ENCODE measurements around the gene CAPN15. TPM values are rescaled to one million over a fixed set of nuclear protein-coding genes. Genes with fewer than 3 reads are reported as not detected.

Gene CAPN15
- polyA plus RNA-seq, 1 of the 3 experiments (the other 2 are of a cell fraction): 22.9 TPM

DNA sequence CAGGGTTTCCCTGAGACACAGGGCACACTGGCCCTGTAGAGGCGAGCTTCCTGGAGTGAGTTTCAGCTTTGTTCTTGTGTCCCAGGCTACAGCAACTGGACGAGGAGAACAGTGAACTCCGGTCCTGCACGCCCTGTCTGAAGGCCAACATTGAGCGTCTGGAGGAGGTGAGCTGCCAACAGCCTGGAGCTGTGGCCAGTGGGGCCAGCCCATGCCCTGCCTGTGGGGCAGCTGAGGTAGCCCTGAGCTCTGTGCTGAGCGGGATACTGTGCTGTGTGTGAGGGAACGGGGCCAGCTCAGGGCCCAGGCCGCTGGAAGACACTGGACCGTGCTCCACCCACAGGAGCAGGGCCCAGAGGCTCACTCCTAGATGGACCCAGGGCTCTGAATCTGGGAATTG lies 8.7 kb upstream of the CAPN15 start:
- CTCF ChIA-PET: interaction anchor here (0.9 to 1.0 kb wide), 2 partner anchors 25 to 66 kb away, joined by 3 read pairs; no protein-coding TSS in a partner anchor
- Histone ChIP-seq H3K27ac (ENCODE audit: low read depth in 2 of 2, low read length in 1 of 2) (no peak overlapping the region), H3K79me2 (ENCODE audit: insufficient read depth) (no peaks in the 10 kb centered on the region), H3K36me3 (replicated peaks in 1 of 2; ENCODE audit: control insufficient read depth in 1 of 2, insufficient read depth in 2 of 2, low read length in 1 of 2) (peaks cover 0 to 34% of the 10 kb centered on the region in 2 experiments), H3K27me3 (ENCODE audit: insufficient read depth) (no peaks in the 10 kb centered on the region), H3K9ac (no peak overlapping the region), H2AFZ (ENCODE audit: low read depth) (no peak overlapping the region), H3K9me2 (no peaks in the 10 kb centered on the region), H3K4me2 (no peak overlapping the region), H4K20me1 (ENCODE audit: insufficient read depth) (no peaks in the 10 kb centered on the region), H3K4me3 (ENCODE audit: low read depth in 2 of 2, low read length in 1 of 2) (no peak overlapping the region), H3K4me1 (ENCODE audit: control insufficient read depth in 1 of 2, insufficient read depth in 2 of 2, low read depth in 1 of 2, low read length in 1 of 2) (no peaks in the 10 kb centered on the region), H3F3A (replicated peaks; ENCODE audit: insufficient read depth) (no peaks in the 10 kb centered on the region), H3K9me3 (no peaks in the 10 kb centered on the region)
- TF ChIP-seq, protein P1, sequence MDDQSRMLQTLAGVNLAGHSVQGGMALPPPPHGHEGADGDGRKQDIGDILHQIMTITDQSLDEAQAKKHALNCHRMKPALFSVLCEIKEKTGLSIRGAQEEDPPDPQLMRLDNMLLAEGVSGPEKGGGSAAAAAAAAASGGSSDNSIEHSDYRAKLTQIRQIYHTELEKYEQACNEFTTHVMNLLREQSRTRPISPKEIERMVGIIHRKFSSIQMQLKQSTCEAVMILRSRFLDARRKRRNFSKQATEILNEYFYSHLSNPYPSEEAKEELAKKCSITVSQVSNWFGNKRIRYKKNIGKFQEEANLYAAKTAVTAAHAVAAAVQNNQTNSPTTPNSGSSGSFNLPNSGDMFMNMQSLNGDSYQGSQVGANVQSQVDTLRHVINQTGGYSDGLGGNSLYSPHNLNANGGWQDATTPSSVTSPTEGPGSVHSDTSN (IDR thresholded peaks at IDR 0.05): no peak
- TF ChIP-seq TEAD4 (IDR thresholded peaks at IDR 0.05; ENCODE audit: borderline replicate concordance, insufficient read depth): no peak
- no peak for TF ChIP-seq GABPA (IDR thresholded peaks at IDR 0.05; ENCODE audit: low read depth)
- TF ChIP-seq, protein P2, sequence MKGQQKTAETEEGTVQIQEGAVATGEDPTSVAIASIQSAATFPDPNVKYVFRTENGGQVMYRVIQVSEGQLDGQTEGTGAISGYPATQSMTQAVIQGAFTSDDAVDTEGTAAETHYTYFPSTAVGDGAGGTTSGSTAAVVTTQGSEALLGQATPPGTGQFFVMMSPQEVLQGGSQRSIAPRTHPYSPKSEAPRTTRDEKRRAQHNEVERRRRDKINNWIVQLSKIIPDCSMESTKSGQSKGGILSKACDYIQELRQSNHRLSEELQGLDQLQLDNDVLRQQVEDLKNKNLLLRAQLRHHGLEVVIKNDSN (IDR thresholded peaks at IDR 0.05; ENCODE audit: borderline replicate concordance, low read depth): no peak
- no peak for TF ChIP-seq GATA2 (CRISPR knock-in tag; IDR thresholded peaks at IDR 0.05)
- TF ChIP-seq, protein P3, sequence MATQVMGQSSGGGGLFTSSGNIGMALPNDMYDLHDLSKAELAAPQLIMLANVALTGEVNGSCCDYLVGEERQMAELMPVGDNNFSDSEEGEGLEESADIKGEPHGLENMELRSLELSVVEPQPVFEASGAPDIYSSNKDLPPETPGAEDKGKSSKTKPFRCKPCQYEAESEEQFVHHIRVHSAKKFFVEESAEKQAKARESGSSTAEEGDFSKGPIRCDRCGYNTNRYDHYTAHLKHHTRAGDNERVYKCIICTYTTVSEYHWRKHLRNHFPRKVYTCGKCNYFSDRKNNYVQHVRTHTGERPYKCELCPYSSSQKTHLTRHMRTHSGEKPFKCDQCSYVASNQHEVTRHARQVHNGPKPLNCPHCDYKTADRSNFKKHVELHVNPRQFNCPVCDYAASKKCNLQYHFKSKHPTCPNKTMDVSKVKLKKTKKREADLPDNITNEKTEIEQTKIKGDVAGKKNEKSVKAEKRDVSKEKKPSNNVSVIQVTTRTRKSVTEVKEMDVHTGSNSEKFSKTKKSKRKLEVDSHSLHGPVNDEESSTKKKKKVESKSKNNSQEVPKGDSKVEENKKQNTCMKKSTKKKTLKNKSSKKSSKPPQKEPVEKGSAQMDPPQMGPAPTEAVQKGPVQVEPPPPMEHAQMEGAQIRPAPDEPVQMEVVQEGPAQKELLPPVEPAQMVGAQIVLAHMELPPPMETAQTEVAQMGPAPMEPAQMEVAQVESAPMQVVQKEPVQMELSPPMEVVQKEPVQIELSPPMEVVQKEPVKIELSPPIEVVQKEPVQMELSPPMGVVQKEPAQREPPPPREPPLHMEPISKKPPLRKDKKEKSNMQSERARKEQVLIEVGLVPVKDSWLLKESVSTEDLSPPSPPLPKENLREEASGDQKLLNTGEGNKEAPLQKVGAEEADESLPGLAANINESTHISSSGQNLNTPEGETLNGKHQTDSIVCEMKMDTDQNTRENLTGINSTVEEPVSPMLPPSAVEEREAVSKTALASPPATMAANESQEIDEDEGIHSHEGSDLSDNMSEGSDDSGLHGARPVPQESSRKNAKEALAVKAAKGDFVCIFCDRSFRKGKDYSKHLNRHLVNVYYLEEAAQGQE (IDR thresholded peaks at IDR 0.05; ENCODE audit: low read depth, low read length): no peak
- TF ChIP-seq NRF1 (IDR thresholded peaks at IDR 0.05; ENCODE audit: low read depth, low read length): no peak
- no peak for TF ChIP-seq FOXM1 (IDR thresholded peaks at IDR 0.05; ENCODE audit: low read depth)
- TF ChIP-seq EZH2phosphoT487 (IDR thresholded peaks at IDR 0.05; ENCODE audit: borderline replicate concordance, low read depth): no peak
- no peak for TF ChIP-seq SMC3 (IDR thresholded peaks at IDR 0.05; ENCODE audit: low read depth, low read length)
- TF ChIP-seq FOXJ3 (CRISPR knock-in tag; IDR thresholded peaks at IDR 0.05): no peak
- POLR2A ChIA-PET: interaction anchor here (1.1 kb wide), 1 partner anchor 21 kb away, joined by 4 read pairs; no protein-coding TSS in a partner anchor
- WGBS (ENCODE audit: low lambda C conversion rate): 96% methylated on average over 8 of the region's 9 CpGs
- DNase-seq: no peak

DNA sequence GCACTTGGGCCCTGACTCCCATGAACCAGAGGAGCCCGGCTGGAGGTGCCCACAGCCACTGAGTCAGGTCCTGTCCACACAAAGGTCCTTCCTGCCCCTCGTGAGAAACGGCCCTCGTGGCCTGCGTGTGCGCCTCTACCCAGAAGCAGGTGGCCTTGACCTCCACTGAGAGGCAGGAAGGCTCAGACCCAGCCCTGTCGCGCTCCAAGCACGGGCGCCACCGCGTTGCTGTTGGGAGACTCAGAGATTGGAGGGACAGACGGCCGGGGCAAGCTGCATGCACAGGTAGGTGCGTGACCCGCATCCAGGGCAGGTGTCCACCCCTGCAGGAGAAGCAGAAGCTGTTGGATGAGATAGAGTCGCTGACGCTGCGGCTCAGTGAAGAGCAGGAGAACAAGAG lies 8.1 kb upstream of the CAPN15 start:
- no peaks in the 10 kb centered on the region for H3K9me3 ChIP-seq
- peaks cover 1% of the 10 kb centered on the region; the same call in 1 of the 2 replicates for H4K20me1 ChIP-seq (ENCODE audit: insufficient read depth)
- H3K36me3 ChIP-seq (replicated peaks in 1 of 2; ENCODE audit: control insufficient read depth in 1 of 2, insufficient read depth in 2 of 2, low read length in 1 of 2): peaks cover 0 to 34% of the 10 kb centered on the region in 2 experiments
- peaks cover 3% of the 10 kb centered on the region; the same call in 1 of the 2 replicates for H3K79me2 ChIP-seq (ENCODE audit: insufficient read depth)
- H3K4me1 ChIP-seq (ENCODE audit: control insufficient read depth in 1 of 2, insufficient read depth in 2 of 2, low read depth in 1 of 2, low read length in 1 of 2): no peaks in the 10 kb centered on the region; a peak in 1 of 4 replicates
- no peak overlapping the region for H2AFZ ChIP-seq (ENCODE audit: low read depth)
- WGBS (ENCODE audit: low lambda C conversion rate): 93% methylated on average over 14 of the region's 19 CpGs
- H3K9me2 ChIP-seq: no peaks in the 10 kb centered on the region
- H3K27ac ChIP-seq (ENCODE audit: low read depth in 2 of 2, low read length in 1 of 2): no peak overlapping the region
- ChIA-PET CTCF (interaction anchor here (0.9 kb wide), 1 partner anchor 66 kb away, joined by 3 read pairs; no protein-coding TSS in a partner anchor), POLR2A (interaction anchor here (1.1 kb wide), 1 partner anchor 22 kb away, joined by 4 read pairs; no protein-coding TSS in a partner anchor)
- no peak overlapping the region for H3K4me2 ChIP-seq
- no peaks in the 10 kb centered on the region for H3K27me3 ChIP-seq (ENCODE audit: insufficient read depth)
- H3F3A ChIP-seq (replicated peaks; ENCODE audit: insufficient read depth): no peaks in the 10 kb centered on the region
- no peak overlapping the region for H3K9ac ChIP-seq
- DNase-seq: no peak
- no peak overlapping the region for H3K4me3 ChIP-seq (ENCODE audit: low read depth in 2 of 2, low read length in 1 of 2)
- TF ChIP-seq RAD21 (IDR thresholded peaks at IDR 0.05; ENCODE audit: low read length): no peak
- no peak for TF ChIP-seq GATA2 (CRISPR knock-in tag; IDR thresholded peaks at IDR 0.05)
- TF ChIP-seq CHD2 (IDR thresholded peaks at IDR 0.05; ENCODE audit: low read length, partially characterized antibody): no peak
- no peak for TF ChIP-seq MXI1 (IDR thresholded peaks at IDR 0.05; ENCODE audit: low read depth, low read length)
- TF ChIP-seq RXRA (IDR thresholded peaks at IDR 0.05; ENCODE audit: borderline replicate concordance, low read depth): no peak
- TF ChIP-seq JUND (IDR thresholded peaks at IDR 0.05): no peak
- TF ChIP-seq SIN3A (IDR thresholded peaks at IDR 0.05; ENCODE audit: borderline replicate concordance, low read depth, low read length): no peak
- TF ChIP-seq YY1 (IDR thresholded peaks at IDR 0.05; ENCODE audit: low read depth): no peak
- no peak for TF ChIP-seq EZH2phosphoT487 (IDR thresholded peaks at IDR 0.05; ENCODE audit: borderline replicate concordance, low read depth)
- TF ChIP-seq POLR2AphosphoS5 (IDR thresholded peaks at IDR 0.05; ENCODE audit: low read depth, low read length): no peak
- TF ChIP-seq ELF1 (IDR thresholded peaks at IDR 0.05): no peak
- no peak for TF ChIP-seq MEF2A (IDR thresholded peaks at IDR 0.05; ENCODE audit: borderline replicate concordance, low read depth)
- TF ChIP-seq, protein P4, sequence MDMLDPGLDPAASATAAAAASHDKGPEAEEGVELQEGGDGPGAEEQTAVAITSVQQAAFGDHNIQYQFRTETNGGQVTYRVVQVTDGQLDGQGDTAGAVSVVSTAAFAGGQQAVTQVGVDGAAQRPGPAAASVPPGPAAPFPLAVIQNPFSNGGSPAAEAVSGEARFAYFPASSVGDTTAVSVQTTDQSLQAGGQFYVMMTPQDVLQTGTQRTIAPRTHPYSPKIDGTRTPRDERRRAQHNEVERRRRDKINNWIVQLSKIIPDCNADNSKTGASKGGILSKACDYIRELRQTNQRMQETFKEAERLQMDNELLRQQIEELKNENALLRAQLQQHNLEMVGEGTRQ (IDR thresholded peaks at IDR 0.05; ENCODE audit: borderline replicate concordance, low read depth, low read length): no peak
- no peak for TF ChIP-seq GABPA (IDR thresholded peaks at IDR 0.05; ENCODE audit: low read depth)
- TF ChIP-seq, protein P2 (IDR thresholded peaks at IDR 0.05; ENCODE audit: borderline replicate concordance, low read depth): no peak

Measured in SK-N-SH (cell line).